Stimulated activated CD4-positive, alpha-beta T cell treated with anti-CD3 and anti-CD28 coated beads, Interleukin-1b, Interleukin-23, amount 100 ng/mL, for 24 hours (primary cell): ENCODE data around the gene GAR1.
"Not testable (repeated sequence)": the region's sequence is repeated elsewhere in the genome, so short reads cannot be mapped to it uniquely, and the experiment has no call there.

ENCODE experiments used
- DNase-seq, 4 experiments: peaks; one replicate each; pipeline ENCODE4 v3.0.0-alpha.2; 2020; ENCODE audit warnings: low read depth in 4 of 4, low spot score in 1 of 4

GAR1 gene

DNA sequence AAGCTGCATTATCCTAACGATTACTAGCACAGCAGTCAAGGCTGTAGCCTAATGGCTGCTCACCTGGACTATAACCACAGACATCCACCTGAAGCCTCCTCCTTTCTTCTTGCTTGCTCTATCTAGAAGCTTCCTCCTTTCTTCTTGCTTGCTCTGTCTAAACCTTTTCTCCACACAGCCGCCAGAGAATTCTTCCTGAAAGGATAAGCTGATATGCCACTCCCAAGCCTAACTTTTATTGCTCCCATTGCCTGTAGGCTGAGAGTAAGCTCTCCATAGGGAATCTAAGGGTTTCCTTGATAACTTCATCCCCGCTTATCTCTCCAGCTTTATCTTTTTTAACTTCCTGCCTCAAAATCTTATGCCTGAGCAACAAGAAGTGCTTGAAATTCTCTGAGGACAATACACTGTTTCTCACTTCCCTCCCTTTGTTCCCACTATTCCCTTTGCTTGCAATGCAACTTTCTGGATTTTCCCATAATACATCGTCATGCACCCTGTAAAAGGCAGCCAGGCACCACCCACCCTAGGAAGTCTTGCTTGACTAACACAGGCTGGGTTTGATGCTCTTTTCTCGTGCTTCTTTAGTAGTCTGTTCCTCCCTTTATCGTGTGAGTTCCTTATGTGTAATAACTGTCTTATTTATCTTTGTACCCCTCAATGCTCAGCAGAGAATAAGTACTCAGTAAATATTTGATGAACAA lies 31.0 kb downstream of the GAR1 start:
- DNase-seq = no peak

DNA sequence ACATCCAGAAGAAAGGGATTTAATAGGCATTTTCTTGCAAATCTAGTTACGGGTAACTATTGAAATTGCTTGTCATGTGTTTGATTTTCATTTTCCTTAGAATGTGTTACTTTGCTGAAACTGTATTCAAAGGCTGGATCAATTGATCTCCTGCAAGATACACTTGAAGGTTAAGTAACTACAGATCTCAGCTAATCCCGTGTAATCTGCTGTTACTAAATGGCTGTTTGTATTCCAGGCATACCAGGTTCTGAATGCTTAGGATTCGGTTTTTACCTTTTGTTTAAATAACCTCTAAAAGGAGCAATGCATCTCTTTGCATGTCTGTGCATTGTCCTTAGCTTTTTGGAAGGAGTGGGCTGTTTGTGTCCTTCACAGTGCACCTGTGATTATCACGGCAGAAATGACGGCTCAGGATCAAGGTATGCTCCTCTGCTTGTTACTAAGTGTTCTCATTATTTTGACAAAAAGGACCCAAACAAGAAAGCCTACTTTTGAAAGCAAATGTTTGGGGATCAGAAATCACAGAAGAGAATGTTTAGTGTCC lies 32.4 kb downstream of the GAR1 start, which contains the start of gene LRIT3:
Gene LRIT3, plus strand, starts transcription at position 212 of the 547 bp plus-strand sequence. Its CDS starts 95 bp downstream, at position 307.
- DNase-seq = no peak

DNA sequence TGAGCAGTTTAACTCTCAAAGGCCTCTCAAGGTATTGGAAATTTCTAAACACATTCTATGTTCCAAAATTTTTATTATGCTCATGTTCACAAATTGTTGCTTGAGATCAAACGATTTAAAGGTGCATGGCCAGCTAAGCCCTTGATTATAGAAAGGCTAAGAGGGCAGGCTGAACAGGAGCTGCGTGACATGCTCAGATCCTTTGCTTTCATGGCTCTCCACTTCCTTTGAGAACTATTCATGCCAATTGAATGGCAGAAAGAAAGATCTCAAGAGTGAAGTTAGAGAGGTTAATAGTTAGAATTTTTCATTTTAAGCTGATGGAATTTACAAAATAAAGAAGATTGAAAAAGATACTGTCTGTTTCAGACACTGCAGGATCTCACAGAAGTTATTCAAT lies 32.9 kb downstream of the GAR1 start:
- no peak for DNase-seq

DNA sequence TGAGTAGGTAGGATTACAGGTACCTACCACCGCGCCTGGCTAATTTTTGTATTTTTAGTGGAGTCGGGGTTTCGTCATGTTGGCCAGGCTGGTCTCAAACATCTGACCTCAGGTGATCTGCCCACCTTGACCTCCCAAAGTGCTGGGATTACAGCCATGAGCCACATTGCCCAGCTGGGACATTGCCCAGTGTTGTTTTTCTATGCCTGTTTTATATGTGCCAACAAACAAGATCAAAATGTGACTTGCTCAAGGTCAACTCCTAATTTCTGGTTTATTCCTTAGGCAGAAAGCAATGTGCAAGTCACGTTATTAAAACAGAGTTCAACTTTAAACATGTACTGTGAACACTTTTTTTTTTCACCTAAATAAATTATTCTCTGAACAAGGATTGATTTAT lies 35.0 kb downstream of the GAR1 start:
- DNase-seq = no peak

DNA sequence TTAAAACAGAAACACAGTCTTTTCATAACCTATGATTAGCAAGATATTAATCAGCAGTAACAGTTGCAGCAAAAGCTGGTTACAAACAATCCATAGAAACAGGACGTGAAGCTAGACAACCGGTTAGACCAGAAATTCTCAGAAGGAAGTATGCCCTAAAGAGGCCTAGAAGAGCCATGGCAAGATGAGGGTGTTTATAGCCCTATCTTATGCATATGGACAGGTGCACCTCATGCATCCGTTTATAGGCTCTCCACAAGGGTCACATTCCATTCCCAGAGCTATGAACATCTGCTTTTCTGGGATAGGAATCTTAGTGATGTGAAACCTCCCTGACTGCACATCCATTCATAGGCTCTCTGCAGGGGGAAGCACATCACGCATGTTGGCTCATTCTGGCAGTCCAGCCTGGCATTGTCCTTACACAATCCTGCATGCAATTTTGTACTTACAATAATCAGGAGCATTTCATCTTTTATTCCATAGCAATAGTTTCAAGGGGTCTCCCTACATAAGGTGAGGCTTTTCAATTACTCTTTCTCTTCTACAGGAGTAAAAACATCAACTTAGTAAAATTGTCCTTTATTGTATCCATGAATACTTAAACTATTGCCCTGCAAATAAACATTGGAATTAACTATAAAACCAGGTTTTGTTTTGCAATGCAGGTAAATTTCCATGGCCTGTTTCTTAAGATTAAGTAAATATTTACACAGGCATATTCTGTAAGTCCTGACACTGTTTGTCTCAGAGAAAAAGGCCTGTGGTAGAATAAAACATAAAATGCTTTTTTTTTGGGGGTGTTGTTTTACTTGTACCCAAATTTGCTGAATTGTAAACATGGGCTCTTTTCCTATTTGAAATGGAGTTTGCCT lies 44.1 kb downstream of the GAR1 start:
- DNase-seq = not testable (repeated sequence)

DNA sequence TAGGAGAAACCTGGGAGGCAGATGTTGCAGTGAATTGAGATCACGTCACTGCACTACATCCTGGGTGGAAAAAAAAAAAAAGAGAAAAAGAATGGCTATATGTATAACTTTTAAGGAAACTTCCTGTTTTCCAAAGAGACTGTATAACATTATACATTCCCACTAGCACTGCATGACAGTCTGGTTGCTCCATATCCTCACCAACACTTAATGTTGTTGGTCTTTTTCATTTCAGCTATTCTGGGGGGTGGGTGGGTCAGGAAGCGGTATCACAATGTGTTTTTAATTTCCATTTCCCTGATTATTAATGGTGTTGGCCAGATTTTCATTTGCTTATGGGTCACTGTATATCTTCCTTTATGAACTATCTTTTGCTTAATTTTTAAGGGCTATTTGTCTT lies 45.7 kb downstream of the GAR1 start:
- no peak for DNase-seq

DNA sequence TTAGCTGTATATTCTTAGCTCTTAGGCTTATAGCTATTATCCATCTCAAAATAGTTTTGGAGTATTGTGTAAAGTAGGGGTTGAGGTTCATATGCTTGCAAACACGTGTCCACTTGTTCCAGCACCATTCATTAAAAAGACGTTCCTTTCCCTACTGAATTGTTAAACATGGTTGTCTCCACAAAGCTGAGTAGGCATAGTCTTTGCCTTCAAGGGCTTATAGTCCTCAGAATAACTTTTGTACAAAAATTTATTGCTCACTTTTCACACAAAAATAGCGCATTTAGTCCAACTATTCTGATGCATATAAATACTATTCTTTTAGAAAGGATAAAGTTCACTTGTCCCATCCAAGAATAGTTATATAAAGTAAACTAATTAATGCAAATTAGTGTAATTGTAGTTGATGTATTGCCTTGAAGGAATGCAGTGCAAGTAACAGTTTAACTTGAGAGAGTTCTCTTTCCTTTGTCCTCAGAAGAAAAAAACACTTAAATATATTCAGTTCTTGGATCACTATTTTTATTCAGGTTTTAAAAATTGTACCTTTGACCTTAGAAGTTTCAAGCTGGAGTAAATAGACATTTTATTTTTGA lies 46.5 kb downstream of the GAR1 start:
- DNase-seq = no peak

DNA sequence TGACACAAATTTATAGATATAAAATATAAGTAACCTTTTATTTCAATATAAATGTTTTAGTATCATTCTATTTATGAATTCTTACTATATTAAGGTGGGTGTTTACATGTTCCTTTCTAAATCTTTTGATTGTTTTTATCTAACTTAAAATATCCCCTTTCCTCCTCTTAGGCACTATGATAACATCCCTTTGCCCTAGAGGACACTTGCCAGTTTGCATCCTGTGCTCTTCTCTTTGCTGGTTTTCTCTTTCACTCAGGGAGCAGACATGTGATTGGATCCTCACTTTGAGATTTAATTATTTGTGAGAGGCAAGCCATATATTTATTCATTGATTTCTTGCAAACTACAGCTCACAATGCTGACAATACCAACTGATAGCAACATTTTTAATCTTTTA lies 48.6 kb downstream of the GAR1 start:
- DNase-seq = no peak

DNA sequence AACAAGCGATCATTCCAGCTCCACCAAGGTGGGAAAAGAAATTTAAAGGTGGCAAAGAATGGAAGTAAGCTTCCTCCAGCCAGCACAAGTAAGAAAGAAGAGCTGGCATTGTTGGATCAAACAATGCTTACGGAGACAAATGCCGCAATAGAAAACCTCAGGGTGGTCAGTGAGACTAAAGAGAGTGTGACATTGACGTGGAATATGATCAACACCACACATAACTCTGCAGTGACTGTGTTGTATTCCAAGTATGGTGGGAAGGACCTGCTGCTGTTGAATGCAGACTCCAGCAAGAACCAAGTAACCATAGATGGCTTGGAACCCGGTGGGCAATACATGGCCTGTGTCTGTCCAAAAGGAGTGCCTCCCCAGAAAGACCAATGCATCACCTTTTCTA lies 54.5 kb downstream of the GAR1 start:
- DNase-seq = no peak

DNA sequence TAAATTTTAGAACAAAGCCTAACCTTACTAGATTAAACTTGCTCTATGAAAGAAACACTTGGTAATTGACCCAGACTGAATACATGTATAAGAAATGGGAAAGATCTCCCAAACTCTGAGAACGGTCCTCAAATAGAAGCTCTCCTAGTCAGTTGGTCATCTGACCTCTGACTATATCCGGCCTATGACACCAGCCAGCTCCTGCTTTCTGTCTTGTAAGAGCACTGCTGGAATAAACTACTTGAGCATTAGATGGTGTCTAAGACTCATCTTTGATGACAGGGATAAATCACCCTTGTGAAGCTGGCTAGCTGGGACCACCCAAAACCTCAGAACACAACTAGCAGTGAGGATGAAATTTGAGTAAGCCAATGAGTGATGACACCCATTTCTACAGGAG lies 56.5 kb downstream of the GAR1 start:
- DNase-seq = no peak

DNA sequence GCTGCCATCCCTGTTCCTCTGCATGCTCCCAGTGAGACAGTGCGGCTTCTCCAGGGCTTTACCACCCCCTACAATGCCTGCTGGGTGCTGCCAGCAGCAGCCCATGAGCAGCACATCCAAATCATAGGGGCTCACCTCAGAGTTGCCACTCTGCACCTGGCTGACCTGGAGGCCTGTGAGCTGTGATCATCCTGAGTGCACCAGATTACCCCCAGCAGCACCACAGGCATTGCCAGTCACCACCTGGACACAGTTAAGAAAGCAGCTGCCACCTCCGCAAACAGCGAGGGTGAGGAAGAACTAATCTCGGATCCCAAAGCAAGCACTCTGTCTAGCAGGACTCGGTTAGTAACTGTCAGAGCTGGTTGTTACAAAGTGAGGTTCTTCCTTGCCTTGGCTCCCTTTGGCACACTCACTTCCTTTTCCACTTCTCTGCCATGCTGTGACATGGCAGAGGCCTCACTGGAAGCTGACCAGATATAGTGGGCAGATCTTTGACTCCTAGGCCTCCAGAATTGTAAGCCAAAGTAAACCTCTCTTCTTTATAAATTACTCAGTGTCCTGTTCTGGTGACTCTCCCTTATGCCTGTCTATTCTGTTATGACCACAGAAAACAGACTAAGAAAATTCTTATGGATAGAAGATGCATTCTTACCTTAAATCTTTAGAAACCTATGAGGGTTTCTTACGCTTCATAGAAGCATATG lies 57.5 kb downstream of the GAR1 start:
- DNase-seq = no peak

DNA sequence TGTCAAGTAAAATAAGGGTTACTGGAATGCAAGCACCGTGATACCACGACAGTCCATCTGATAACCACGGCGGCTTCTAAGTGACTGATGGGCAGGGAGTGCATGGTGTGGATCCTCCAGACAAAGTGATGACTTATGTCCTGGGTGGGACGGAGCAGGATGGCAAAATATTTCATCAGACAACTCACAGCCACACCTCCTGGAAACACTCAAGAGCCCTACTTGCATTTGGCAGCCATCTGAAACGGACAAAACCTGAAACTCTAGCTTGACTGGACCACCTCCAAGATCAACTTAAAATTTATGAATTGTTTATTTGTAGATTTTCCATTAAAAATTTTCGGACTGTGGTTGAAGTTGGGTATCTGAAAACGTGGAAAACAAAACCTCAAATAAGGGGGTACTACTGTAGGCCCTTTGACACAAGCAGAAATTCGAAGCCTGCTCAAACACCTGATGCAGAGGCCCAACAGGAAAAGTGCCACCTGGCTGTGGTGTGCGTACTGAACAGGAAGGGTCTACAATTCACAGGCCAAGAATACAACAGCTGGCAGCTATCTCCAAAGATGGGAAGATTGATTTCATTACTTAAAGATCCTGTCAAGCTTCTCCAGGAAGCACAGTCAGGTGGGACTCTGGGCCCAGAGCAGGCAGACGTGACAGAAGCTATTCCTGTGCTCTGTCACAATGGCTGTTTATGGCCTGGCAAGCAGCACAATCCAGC lies 58.4 kb downstream of the GAR1 start:
- DNase-seq = no peak
